Mucosa of rectum (tissue), 2 donors: Measurements from ENCODE around the gene TJP1.

Experiments used
- H3K27ac ChIP-seq, 2 donors: one replicate each; pipeline ENCODE4 v1.7.0; 2013; ENCODE audit warnings: inconsistent platforms in 2 of 2, low read depth in 2 of 2, low read length in 2 of 2
- H3K27me3 ChIP-seq, 2 donors: one replicate each; pipeline ENCODE4 v1.7.0; 2013; ENCODE audit warnings: low read length in 2 of 2; ENCODE audit not compliant: control insufficient read depth in 2 of 2, insufficient read depth in 2 of 2
- H3K36me3 ChIP-seq, 2 donors: one replicate each; pipeline ENCODE4 v1.7.0; 2013; ENCODE audit warnings: low read length in 2 of 2; ENCODE audit not compliant: control insufficient read depth in 2 of 2, insufficient read depth in 2 of 2
- H3K4me1 ChIP-seq, 2 donors: one replicate each; pipeline ENCODE4 v1.7.0; 2013; ENCODE audit warnings: low read length in 2 of 2, mild to moderate bottlenecking in 1 of 2; ENCODE audit not compliant: control insufficient read depth in 2 of 2, insufficient read depth in 2 of 2
- H3K4me3 ChIP-seq, 2 donors: one replicate each; pipeline ENCODE4 v1.7.0; 2013; ENCODE audit warnings: low read length in 2 of 2
- H3K9ac ChIP-seq, 2 donors: one replicate each; pipeline ENCODE4 v1.7.0; 2013; ENCODE audit warnings: low read length in 2 of 2, low read depth in 1 of 2, mild to moderate bottlenecking in 1 of 2
- H3K9me3 ChIP-seq, 2 donors: one replicate each; pipeline ENCODE4 v1.7.0; 2013; ENCODE audit warnings: low read length in 2 of 2; ENCODE audit not compliant: control insufficient read depth in 2 of 2
- donor health status: healthy.
- donor health status: Normal muscosa, but diverticular disease.

Gene TJP1

GRCh38 chr15:29800491-29801366, 21.5 kb downstream of the TJP1 start:
- no peak overlapping the region for H3K4me3 ChIP-seq

DNA sequence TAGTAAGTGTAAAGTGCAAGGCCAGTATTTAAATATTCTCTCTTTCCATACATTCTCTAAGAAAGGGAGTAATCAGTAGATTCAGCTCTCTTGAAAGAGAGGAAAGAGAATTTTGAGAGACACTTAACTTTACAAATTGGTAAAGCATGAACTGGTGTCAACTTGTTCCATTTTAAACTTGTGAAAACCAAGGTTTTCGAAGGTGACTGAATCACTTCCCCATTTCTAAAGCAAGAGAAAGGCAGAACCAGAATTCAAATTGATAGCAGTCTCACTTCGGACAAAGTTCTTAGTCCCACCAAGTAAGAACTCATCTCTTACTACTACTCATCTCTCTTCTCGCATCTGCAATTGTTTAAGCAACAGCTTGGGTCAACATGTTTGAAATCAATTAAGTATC, 22.4 kb downstream of the TJP1 start:
- no peak overlapping the region for H3K4me3 ChIP-seq
- H3K27ac ChIP-seq = no peak overlapping the region
- H3K9me3 ChIP-seq = no peaks in the 10 kb centered on the region
- H3K4me1 ChIP-seq = peaks cover 0 to 3% of the 10 kb centered on the region in 2 donors
- no peak overlapping the region for H3K9ac ChIP-seq
- H3K36me3 ChIP-seq = no peaks in the 10 kb centered on the region
- H3K27me3 ChIP-seq = no peaks in the 10 kb centered on the region

More at GRCh38 chr15:29800491-29801366, 21.5 kb downstream of the TJP1 start:
- H3K9me3 ChIP-seq = no peaks in the 10 kb centered on the region
- no peak overlapping the region for H3K27ac ChIP-seq
- H3K36me3 ChIP-seq = no peaks in the 10 kb centered on the region
- H3K9ac ChIP-seq = no peak overlapping the region
- H3K4me1 ChIP-seq = peaks cover 0 to 3% of the 10 kb centered on the region in 2 donors
- H3K27me3 ChIP-seq = no peaks in the 10 kb centered on the region

- Histone ChIP-seq H3K36me3 (no peaks in the 10 kb centered on the region), H3K4me1 (no peaks in the 10 kb centered on the region), H3K27ac (no peak overlapping the region)
These were observed 26.7 kb downstream of the TJP1 start for GRCh38 chr15:29795610-29796009.

DNA sequence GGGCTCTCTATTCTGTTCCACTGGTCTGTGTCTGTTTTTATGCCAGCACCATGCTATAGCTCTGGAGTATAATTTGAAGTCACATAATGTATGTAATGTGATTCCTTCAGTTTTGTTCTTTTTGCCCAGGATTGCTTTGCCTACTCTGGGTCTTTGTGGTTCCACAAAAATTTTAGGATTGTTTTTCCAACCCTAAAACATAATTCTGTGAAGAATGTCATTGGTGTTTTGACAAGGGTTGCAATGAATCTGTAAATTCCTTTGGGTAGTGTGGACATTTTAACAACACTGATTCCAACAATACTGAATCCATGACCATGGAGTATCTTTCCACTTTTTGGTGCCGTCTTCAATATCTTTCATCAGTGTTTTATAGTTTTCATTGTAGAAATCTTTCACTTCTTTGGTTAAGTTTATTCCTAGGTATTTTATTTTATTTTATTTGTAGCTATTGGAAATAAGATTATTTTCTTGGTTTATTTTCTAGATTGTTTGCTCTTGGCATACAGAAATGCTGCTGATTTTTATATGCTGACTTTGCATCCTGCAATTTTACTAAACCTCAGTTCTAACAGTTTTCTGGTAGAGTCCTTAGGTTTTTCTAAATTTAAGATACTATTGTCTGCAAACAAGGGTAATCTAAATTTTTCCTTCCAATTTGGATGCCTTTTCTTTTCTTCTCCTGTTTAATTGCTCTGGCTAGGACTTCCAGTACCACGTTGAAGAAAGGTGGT, 29.7 kb downstream of the TJP1 start:
- H3K27me3 ChIP-seq = no peaks in the 10 kb centered on the region
- H3K4me3 ChIP-seq = no peak overlapping the region
- H3K36me3 ChIP-seq = no peaks in the 10 kb centered on the region
- no peak overlapping the region for H3K27ac ChIP-seq
- no peak overlapping the region for H3K9ac ChIP-seq
- no peaks in the 10 kb centered on the region for H3K9me3 ChIP-seq
- H3K4me1 ChIP-seq = no peaks in the 10 kb centered on the region

More at GRCh38 chr15:29795610-29796009, 26.7 kb downstream of the TJP1 start:
- Histone ChIP-seq H3K9ac (no peak overlapping the region), H3K27me3 (no peaks in the 10 kb centered on the region), H3K9me3 (no peaks in the 10 kb centered on the region), H3K4me3 (no peak overlapping the region)

DNA sequence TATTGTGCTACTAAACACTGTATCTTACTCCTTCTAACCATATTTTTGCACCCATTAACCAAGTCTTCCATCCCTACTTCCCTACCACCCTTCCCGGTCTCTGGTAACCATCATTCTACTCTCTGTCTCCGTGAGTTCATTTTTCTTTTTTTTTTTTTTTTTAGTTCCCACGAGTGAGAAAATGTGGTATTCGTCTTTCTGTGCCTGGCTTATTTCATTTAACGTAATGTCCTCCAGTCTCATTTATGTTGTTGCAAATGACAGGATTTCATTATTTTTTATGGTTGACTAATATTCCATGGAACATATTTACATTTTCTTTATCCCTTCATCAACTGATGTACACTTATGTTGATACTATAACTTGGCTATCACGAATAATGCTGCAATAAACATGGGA, 31.7 kb downstream of the TJP1 start:
- H3K9ac ChIP-seq = no peak overlapping the region
- no peaks in the 10 kb centered on the region for H3K36me3 ChIP-seq
- H3K4me1 ChIP-seq = no peaks in the 10 kb centered on the region
- no peak overlapping the region for H3K4me3 ChIP-seq
- H3K27me3 ChIP-seq = no peaks in the 10 kb centered on the region
- H3K27ac ChIP-seq = no peak overlapping the region
- H3K9me3 ChIP-seq = no peaks in the 10 kb centered on the region

DNA sequence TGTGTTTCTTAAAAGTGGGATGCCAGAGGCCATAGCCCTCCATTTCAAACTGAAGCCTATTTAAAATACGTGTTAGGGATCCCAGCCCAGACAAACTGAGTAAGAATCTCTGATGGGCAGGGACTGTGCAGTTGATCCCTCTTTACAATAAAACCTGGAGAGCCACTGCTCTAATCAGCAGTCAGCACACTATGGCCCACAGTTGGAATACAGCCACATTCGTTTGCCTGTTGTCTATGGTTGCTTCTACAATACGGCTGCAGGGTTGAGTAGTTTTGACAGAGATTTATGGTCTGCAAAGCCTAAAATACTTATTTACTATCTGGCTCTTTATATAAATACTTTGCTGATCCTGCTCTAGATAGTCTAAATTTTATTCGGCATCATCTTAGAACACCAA, 32.4 kb downstream of the TJP1 start:
- Histone ChIP-seq H3K4me1 (no peaks in the 10 kb centered on the region), H3K36me3 (no peaks in the 10 kb centered on the region)

GRCh38 chr15:29788433-29789034, 33.7 kb downstream of the TJP1 start:
- H3K4me3 ChIP-seq = no peak overlapping the region
- no peaks in the 10 kb centered on the region for H3K36me3 ChIP-seq
- H3K4me1 ChIP-seq = no peaks in the 10 kb centered on the region
- no peak overlapping the region for H3K27ac ChIP-seq
- no peaks in the 10 kb centered on the region for H3K9me3 ChIP-seq
- no peaks in the 10 kb centered on the region for H3K27me3 ChIP-seq
- no peak overlapping the region for H3K9ac ChIP-seq

More for the DNA sequence above, 32.4 kb downstream of the TJP1 start:
- no peak overlapping the region for H3K27ac ChIP-seq
- H3K4me3 ChIP-seq = no peak overlapping the region
- no peak overlapping the region for H3K9ac ChIP-seq
- H3K27me3 ChIP-seq = no peaks in the 10 kb centered on the region
- H3K9me3 ChIP-seq = no peaks in the 10 kb centered on the region

- Histone ChIP-seq H3K4me3 (no peak overlapping the region), H3K36me3 (no peaks in the 10 kb centered on the region), H3K9ac (no peak overlapping the region), H3K27ac (no peak overlapping the region), H3K9me3 (no peaks in the 10 kb centered on the region), H3K27me3 (no peaks in the 10 kb centered on the region), H3K4me1 (no peaks in the 10 kb centered on the region)
These were observed 34.5 kb downstream of the TJP1 start for GRCh38 chr15:29787767-29788166.

GRCh38 chr15:29785642-29786041, 36.6 kb downstream of the TJP1 start:
- no peaks in the 10 kb centered on the region for H3K4me1 ChIP-seq
- no peaks in the 10 kb centered on the region for H3K27me3 ChIP-seq
- H3K27ac ChIP-seq = no peak overlapping the region
- no peak overlapping the region for H3K9ac ChIP-seq
- H3K4me3 ChIP-seq = no peak overlapping the region
- H3K9me3 ChIP-seq = no peaks in the 10 kb centered on the region
- H3K36me3 ChIP-seq = no peaks in the 10 kb centered on the region

DNA sequence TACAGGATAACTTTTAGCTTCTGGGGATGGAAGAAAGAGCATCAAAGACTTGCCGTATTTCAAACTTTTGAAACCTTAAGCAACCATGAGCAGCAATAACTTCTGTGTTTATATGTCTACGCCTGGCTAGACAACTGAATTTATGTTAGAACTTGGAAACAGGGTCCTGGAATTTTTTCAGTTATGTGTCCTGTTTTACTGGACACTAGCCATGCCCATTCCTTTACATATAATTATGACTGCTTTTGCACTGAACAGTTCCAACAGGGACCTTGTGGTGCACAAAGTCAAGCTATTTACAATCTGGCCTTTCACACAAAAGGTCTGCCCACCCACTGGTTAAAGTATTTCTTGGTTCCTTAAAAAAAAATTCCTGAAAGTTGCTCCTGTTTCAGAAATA, 37.1 kb downstream of the TJP1 start:
- H3K27ac ChIP-seq = no peak overlapping the region
- no peaks in the 10 kb centered on the region for H3K4me1 ChIP-seq

More for the DNA sequence above, 37.1 kb downstream of the TJP1 start:
- Histone ChIP-seq H3K4me3 (no peak overlapping the region), H3K36me3 (no peaks in the 10 kb centered on the region), H3K9me3 (no peaks in the 10 kb centered on the region), H3K27me3 (no peaks in the 10 kb centered on the region), H3K9ac (no peak overlapping the region)
